Ishikawa (cell line): ENCODE results near the gene DIAPH1.

ENCODE experiments used
- CEBPB ChIP-seq: IDR thresholded peaks from 2 replicates; pipeline ENCODE4 v1.6.1; 2012
- EP300 ChIP-seq: IDR thresholded peaks from 2 replicates; pipeline ENCODE4 v1.6.1; 2012; ENCODE audit warnings: borderline replicate concordance
- NFIC ChIP-seq: IDR thresholded peaks from 2 replicates; pipeline ENCODE4 v1.6.1; 2012
- RAD21 ChIP-seq: IDR thresholded peaks from 2 replicates; pipeline ENCODE4 v1.6.1; 2012; ENCODE audit warnings: low read depth
- TAF1 ChIP-seq: IDR thresholded peaks from 2 replicates; pipeline ENCODE4 v1.6.1; 2012; ENCODE audit warnings: low read depth, mild to moderate bottlenecking
- TEAD4 ChIP-seq: IDR thresholded peaks from 2 replicates; pipeline ENCODE4 v1.6.1; 2012
- YY1 ChIP-seq: IDR thresholded peaks from 2 replicates; pipeline ENCODE4 v1.6.1; 2012; ENCODE audit warnings: low read depth
- TF ChIP-seq, protein P1 (sequence below): IDR thresholded peaks from 2 replicates; pipeline ENCODE4 v1.6.1; 2012

DNA sequence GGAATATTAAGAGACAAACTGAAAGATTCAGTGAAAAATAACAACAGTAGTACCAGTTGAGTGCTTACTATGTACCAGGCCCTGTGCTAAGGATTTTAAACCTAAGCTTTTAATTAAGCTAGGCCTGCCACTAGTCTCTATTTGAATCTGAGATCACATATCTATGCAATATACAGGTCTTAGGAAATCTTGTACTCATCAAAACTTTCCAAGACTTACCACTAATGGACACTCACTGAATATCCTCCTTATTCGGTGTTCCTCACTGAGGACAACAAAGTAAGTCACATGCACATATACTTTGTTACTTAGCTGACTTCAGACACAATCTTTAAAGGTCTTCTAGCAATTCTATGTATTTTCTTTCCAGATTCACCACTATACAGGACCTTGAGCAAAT lies 32.6 kb downstream of the DIAPH1 start:
- TF ChIP-seq TAF1 (no peak), YY1 (no peak), RAD21 (no peak), NFIC (no peak), TEAD4 (no peak), EP300 (no peak), CEBPB (no peak)
- TF ChIP-seq, protein P1, sequence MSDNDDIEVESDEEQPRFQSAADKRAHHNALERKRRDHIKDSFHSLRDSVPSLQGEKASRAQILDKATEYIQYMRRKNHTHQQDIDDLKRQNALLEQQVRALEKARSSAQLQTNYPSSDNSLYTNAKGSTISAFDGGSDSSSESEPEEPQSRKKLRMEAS = no peak
